ENCODE data around the gene OR3A2.

DNA sequence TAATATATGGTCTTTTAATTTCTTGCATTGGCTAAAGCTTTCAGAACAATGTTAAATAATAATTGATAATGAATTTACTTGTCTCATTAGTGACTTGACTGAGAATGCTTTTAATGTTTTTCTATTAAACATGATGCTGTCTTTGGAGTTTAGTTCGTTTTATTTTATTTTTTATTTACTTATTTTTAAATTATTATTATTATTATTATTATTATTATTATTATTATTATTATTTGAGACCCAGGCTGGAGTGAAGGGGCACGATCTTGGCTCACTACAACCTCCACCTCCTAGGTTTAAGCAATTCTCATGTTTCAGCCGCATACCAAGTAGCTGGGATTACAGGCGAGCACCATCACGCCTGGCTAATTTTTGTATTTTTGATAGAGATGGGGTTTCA lies 29.5 kb upstream of the OR3A2 start:
- TF ChIP-seq, protein P1, sequence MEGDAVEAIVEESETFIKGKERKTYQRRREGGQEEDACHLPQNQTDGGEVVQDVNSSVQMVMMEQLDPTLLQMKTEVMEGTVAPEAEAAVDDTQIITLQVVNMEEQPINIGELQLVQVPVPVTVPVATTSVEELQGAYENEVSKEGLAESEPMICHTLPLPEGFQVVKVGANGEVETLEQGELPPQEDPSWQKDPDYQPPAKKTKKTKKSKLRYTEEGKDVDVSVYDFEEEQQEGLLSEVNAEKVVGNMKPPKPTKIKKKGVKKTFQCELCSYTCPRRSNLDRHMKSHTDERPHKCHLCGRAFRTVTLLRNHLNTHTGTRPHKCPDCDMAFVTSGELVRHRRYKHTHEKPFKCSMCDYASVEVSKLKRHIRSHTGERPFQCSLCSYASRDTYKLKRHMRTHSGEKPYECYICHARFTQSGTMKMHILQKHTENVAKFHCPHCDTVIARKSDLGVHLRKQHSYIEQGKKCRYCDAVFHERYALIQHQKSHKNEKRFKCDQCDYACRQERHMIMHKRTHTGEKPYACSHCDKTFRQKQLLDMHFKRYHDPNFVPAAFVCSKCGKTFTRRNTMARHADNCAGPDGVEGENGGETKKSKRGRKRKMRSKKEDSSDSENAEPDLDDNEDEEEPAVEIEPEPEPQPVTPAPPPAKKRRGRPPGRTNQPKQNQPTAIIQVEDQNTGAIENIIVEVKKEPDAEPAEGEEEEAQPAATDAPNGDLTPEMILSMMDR (IDR thresholded peaks at IDR 0.05), result no peak
- TF ChIP-seq EP300 (IDR thresholded peaks at IDR 0.05) (no peak), POLR2AphosphoS5 (IDR thresholded peaks at IDR 0.05) (no peak), POLR2A (IDR thresholded peaks at IDR 0.05) (no peak)

All from stomach (tissue), 4 donors.